Subcutaneous adipose tissue (tissue), 4 donors: ENCODE data around the gene WASF2. TPM values are rescaled to one million over a fixed set of nuclear protein-coding genes. Genes with fewer than 3 reads are reported as not detected.

Experiments used
- CTCF ChIP-seq: fragments of 450-650 bp; IDR thresholded peaks from one replicate; pipeline ENCODE4 v1.5.1; 2016; ENCODE audit warnings: low read depth, mild to moderate bottlenecking, control low read depth, antibody characterized with exemption, moderate library complexity
- total RNA-seq, 4 donors: library from RNA; depleted of rRNA; stranded (reverse); fragments of >200 nt; gene quantifications; one replicate each; pipeline ENCODE4 v1.1.0, GENCODE V29; 2016

The WASF2 gene
- total RNA-seq, 4 donors from 2014 or later = 72.8 to 94.9 (median 80.9) TPM

- TF ChIP-seq CTCF = no peak
Observed at GRCh38 chr1:27372022-27372807, 117.8 kb downstream of the WASF2 start.

- TF ChIP-seq CTCF = no peak
Observed at GRCh38 chr1:27368869-27369582, 120.9 kb downstream of the WASF2 start.

GRCh38 chr1:27367160-27367650, 122.8 kb downstream of the WASF2 start:
- no peak for TF ChIP-seq CTCF

GRCh38 chr1:27366411-27367159, 123.4 kb downstream of the WASF2 start, which contains the start of gene MAP3K6:
Gene MAP3K6 (minus strand): TSS chr1:27366961. CDS start chr1:27366597, 364 bp downstream.
- TF ChIP-seq CTCF = no peak

GRCh38 chr1:27366113-27366410, 123.9 kb downstream of the WASF2 start:
- TF ChIP-seq CTCF = no peak

GRCh38 chr1:27365372-27366112, 124.4 kb downstream of the WASF2 start:
- TF ChIP-seq CTCF = no peak
